Transverse colon (tissue), 4 donors: Measurements from ENCODE around the gene HTR3B. TPM values are rescaled to one million over a fixed set of nuclear protein-coding genes. Genes with fewer than 3 reads are reported as not detected.
"Not testable (repeated sequence)": the region's sequence is repeated elsewhere in the genome, so short reads cannot be mapped to it uniquely, and the experiment has no call there.

Experiments
- DNase-seq: peaks from one replicate; pipeline ENCODE4 v3.0.0-alpha.2; 2019
- H3K27ac ChIP-seq, 4 donors: fragments of 200-600 bp; sonication (generic); 2 replicates each; pipeline ENCODE4 v1.5.1; 2016 to 2018; ENCODE audit warnings: inconsistent platforms in 4 of 4
- H3K27me3 ChIP-seq: fragments of 200-600 bp; sonication (generic); 2 replicates; pipeline ENCODE4 v1.5.1; 2017; ENCODE audit warnings: inconsistent platforms
- H3K36me3 ChIP-seq, 4 donors: fragments of 200-600 bp; sonication (generic); 2 replicates each; pipeline ENCODE4 v1.5.1; 2017 to 2019; ENCODE audit warnings: inconsistent platforms in 4 of 4
- H3K4me1 ChIP-seq, 4 donors: fragments of 200-600 bp; sonication (generic); 2 replicates each; pipeline ENCODE4 v1.5.1; 2017 to 2020; ENCODE audit warnings: inconsistent platforms in 4 of 4
- H3K4me3 ChIP-seq, 4 donors: fragments of 200-600 bp; sonication (generic); 1 replicate in 1 of 4; 2 replicates in 3 of 4; pipeline versions ENCODE4 v1.5.1 to v1.6.1; 2017 to 2019; ENCODE audit warnings: inconsistent platforms in 4 of 4
- H3K9me3 ChIP-seq, 2 donors: fragments of 200-600 bp; sonication (generic); 2 replicates each; pipeline ENCODE4 v1.5.1; 2017 to 2019; ENCODE audit warnings: inconsistent platforms in 2 of 2
- CTCF ChIP-seq, 5 experiments: fragments of 200-600 bp in 3 of 5; fragments of 450-650 bp in 2 of 5; sonication (generic) in 3 of 5; IDR thresholded peaks; 1 replicate in 2 of 5; 2 replicates in 3 of 5; pipeline ENCODE4 v1.5.1; 2016 to 2017; ENCODE audit warnings: antibody characterized with exemption in 5 of 5, inconsistent platforms in 3 of 5, mild to moderate bottlenecking in 2 of 5, moderate library complexity in 1 of 5
- EP300 ChIP-seq: sonication (generic); formaldehyde crosslinking; IDR thresholded peaks from one replicate; pipeline ENCODE4 v1.6.1; 2017; ENCODE audit warnings: antibody characterized with exemption, low read depth
- POLR2A ChIP-seq: fragments of 450-650 bp; IDR thresholded peaks from one replicate; pipeline ENCODE4 v1.6.1; 2016; ENCODE audit warnings: antibody characterized with exemption, mild to moderate bottlenecking, moderate library complexity
- POLR2AphosphoS5 ChIP-seq, 3 donors: sonication (generic); formaldehyde crosslinking; IDR thresholded peaks; one replicate each; pipeline ENCODE4 v1.6.1; 2016; ENCODE audit warnings: antibody characterized with exemption in 3 of 3
- WGBS, 2 donors: methylation state at CpG; one replicate each; pipeline ENCODE4 v1.1.5; 2018; ENCODE audit warnings: low coverage in 1 of 2; 5-methylcytosine and 5-hydroxymethylcytosine counted together
- in situ Hi-C, 4 donors: fragments of 200-750 bp; cut with MboI; loops; one replicate each; pipeline versions ENCODE4 v1.15.0 to v1.15.1; 2017; ENCODE audit warnings: low sequenced_read_pairs in 3 of 4, low pct_ligation_motif_present in 1 of 4, low pct_unique_long_range_greater_than_20kb in 1 of 4
- intact Hi-C: fragments of 100-400 bp; cut with DNase I; formaldehyde crosslinking; loops from one replicate; pipeline ENCODE4 v1.15.1; 2023; ENCODE audit warnings: low total_unique reads
- total RNA-seq, 4 donors: library from RNA; depleted of rRNA; stranded (reverse); fragments of >200 nt; gene quantifications; one replicate each; pipeline ENCODE4 v1.1.0, GENCODE V29; 2016

Gene HTR3B
- total RNA-seq, 4 donors from 2014 or later, result 0.14 TPM; not detected in 3

DNA sequence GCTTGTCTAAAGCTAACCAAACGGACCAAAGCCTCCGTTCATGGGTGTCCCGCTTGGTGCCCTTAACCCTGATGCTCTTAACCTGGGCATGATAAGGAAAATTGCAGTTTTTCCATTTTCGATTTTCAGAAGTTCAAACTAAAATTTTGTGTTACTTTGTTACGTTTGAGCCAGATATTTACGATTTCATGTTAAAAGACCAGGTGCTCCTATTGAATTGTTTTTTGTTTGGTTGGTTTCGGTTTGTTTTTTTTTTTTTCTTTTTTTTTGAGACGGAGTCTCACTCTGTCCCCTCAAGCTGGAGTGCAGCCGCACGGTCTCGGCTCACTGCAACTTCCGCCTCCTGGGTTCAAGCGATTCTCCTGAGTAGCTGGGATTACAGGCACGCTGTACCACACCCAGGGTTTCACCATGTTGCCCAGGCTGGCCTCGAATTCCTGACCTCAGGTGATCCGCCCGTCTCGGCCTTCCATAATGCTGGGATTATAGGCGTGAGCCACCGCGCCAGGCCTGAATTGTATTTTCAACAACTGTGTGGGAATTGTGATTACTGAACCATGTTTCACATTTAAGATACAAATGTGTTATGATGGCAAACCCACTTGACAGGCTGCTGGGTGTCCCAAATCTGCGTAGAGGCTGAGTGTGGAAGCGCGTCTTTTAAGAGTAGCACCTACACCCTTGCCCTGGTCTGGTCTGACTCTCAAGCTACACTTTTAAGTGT lies 28.4 kb upstream of the HTR3B start:
- TF ChIP-seq POLR2A, result no peak
- no peaks in the 10 kb centered on the region for H3K36me3 ChIP-seq
- 75% methylated on average over 5 to 24 of the region's 24 CpGs for WGBS, 2 donors
- H3K9me3 ChIP-seq, result no peaks in the 10 kb centered on the region
- H3K27ac ChIP-seq, result peak overlapping the region; percentile 80 to 95 (median 88)
- in situ Hi-C loops, result loop anchor here in 1 of 4 donors (25.0 kb wide), 1 partner anchor 386 kb away; no protein-coding TSS in a partner anchor
- no peaks in the 10 kb centered on the region for H3K27me3 ChIP-seq
- peak overlapping the region; percentile 2 to 77 (median 74) for H3K4me3 ChIP-seq
- peak; percentile 12 for DNase-seq
- peaks cover 4 to 21% (median 12%) of the 10 kb centered on the region in 4 donors for H3K4me1 ChIP-seq
- intact Hi-C loops, result no loop called here

DNA sequence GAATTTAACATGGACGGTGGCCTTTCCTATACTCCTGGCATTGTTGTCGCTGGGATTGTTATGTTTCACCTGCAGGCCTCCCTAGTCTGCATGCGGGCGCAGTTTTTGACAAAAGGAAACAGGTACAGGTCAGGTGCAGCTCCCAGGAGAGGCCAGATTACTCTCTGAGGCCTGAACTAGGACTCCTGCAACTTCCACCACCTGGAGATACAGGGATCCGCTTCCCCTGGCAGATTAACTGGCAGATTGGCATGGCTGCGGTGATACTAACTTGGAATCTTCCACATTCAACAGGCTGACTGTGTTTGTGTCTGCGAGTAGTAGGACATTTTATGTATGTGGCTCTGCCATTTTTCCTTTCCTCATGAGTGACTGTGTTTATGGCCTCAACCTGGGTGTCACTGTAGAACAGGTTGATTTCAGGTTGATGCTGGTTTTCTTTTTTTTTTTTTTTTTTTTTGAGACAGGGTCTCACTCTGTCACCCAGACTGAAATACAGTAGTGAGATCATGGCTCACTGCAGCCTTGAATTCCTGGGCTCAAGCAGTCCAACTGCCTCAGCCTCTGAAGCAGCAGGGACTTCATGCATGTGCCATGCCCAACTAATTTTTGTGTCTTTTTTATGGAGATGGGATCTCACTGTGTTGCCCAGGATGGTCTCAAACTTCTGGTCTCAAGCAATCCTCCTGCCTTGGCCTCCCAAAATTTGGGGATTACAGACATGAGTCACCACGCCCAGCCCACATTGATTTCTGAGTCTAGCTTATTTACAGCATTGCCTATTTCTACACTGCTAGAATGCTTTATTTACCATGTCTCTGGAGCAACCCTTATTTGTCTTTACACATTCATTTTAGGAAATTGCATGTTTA lies 27.6 kb upstream of the HTR3B start:
- Histone ChIP-seq H3K4me3 (no peak overlapping the region), H3K9me3 (no peaks in the 10 kb centered on the region), H3K27ac (no peak overlapping the region), H3K27me3 (no peaks in the 10 kb centered on the region), H3K4me1 (peaks cover 4 to 21% (median 11%) of the 10 kb centered on the region in 4 donors), H3K36me3 (no peaks in the 10 kb centered on the region)
- DNase-seq, result no peak
- intact Hi-C loops, result no loop called here
- WGBS, 2 donors, result 94 to 97% methylated on average over 2 to 8 of the region's 8 CpGs
- in situ Hi-C loops, result loop anchor here in 1 of 4 donors (25.0 kb wide), 1 partner anchor 385 kb away; no protein-coding TSS in a partner anchor
- TF ChIP-seq POLR2AphosphoS5 (IDR thresholded peaks at IDR 0.05), result no peak
- no peak for TF ChIP-seq CTCF (IDR thresholded peaks at IDR 0.05)
- no peak for TF ChIP-seq EP300
- TF ChIP-seq POLR2A, result no peak

DNA sequence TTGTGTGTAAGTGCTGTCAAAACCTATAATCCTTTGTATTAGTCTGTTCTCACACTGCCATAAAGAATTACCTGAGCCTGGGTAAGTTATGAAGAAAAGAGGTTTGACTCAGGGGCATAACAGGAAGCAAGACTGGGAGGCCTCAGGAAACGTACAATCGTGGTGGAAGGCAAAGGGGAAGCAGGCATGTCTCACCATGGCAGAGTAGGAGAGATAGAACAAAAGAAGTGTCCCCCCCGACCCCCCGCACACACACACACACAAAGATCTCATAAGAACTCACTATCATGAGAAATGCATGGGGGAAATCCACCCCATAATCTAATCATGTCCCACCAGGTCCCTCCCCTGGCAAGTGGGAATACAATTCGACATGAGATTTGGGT lies 26.9 kb upstream of the HTR3B start:
- in situ Hi-C loops, result loop anchor here in 1 of 4 donors (25.0 kb wide), 1 partner anchor 385 kb away; no protein-coding TSS in a partner anchor
- TF ChIP-seq EP300 (no peak), CTCF (IDR thresholded peaks at IDR 0.05) (no peak), POLR2AphosphoS5 (IDR thresholded peaks at IDR 0.05) (no peak), POLR2A (no peak)
- Histone ChIP-seq H3K36me3 (no peaks in the 10 kb centered on the region), H3K4me3 (no peak overlapping the region), H3K9me3 (no peaks in the 10 kb centered on the region), H3K4me1 (peaks cover 4 to 21% (median 11%) of the 10 kb centered on the region in 4 donors), H3K27me3 (no peaks in the 10 kb centered on the region), H3K27ac (no peak overlapping the region)
- intact Hi-C loops, result no loop called here
- 80 to 83% methylated on average over 1 to 5 of the region's 5 CpGs for WGBS, 2 donors
- DNase-seq, result no peak

GRCh38 chr11:113879446-113879845 lies 25.1 kb upstream of the HTR3B start:
- H3K36me3 ChIP-seq, DNase-seq, H3K4me3 ChIP-seq, intact Hi-C loops, H3K4me1 ChIP-seq, H3K9me3 ChIP-seq, H3K27ac ChIP-seq, H3K27me3 ChIP-seq: not testable (repeated sequence)
- 92% methylated on average over 4 of the region's 4 CpGs; no CpG with 5 or more reads in 1 of the 2 donors for WGBS, 2 donors
- in situ Hi-C loops, result loop anchor here in 1 of 4 donors (25.0 kb wide), 1 partner anchor 383 kb away; no protein-coding TSS in a partner anchor

DNA sequence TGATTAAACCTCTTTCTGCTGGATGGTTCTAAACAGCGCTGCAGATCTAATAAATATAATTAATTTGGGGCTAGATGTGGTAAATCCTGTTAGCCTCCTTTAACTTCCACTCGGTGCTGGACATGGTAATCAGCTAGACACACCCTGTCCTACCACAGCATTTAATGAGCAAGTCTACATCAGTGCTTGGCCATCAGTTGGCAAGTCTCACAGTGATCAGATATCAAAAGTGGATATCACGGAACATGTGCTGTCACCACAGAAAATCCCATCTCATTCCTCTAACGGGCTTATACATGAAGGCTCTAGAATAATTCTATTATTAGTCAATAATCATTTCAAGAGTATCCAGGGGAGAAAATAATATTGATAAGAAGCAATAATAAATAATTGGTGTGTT lies 23.6 kb upstream of the HTR3B start:
- H3K4me1 ChIP-seq, result no peaks in the 10 kb centered on the region
- no peaks in the 10 kb centered on the region for H3K36me3 ChIP-seq
- no peak for DNase-seq
- H3K27ac ChIP-seq, result no peak overlapping the region
- no peak for TF ChIP-seq POLR2A
- no peak for TF ChIP-seq EP300
- TF ChIP-seq POLR2AphosphoS5 (IDR thresholded peaks at IDR 0.05), result no peak
- no peak for TF ChIP-seq CTCF (IDR thresholded peaks at IDR 0.05)
- 75 to 100% methylated on average over 1 to 4 of the region's 4 CpGs for WGBS, 2 donors
- intact Hi-C loops, result no loop called here
- no peaks in the 10 kb centered on the region for H3K9me3 ChIP-seq
- H3K27me3 ChIP-seq, result no peaks in the 10 kb centered on the region
- in situ Hi-C loops, result loop anchor here in 1 of 4 donors (25.0 kb wide), 1 partner anchor 381 kb away; no protein-coding TSS in a partner anchor
- no peak overlapping the region for H3K4me3 ChIP-seq
